Measurements from ENCODE around the gene HEPACAM2. TPM values are rescaled to one million over a fixed set of nuclear protein-coding genes. Genes with fewer than 3 reads are reported as not detected.

HEPACAM2 gene
- total RNA-seq, 2 experiments from 2014 or later: not detected

Other genes with a start within 250 kb of the HEPACAM2 start
- gene SAMD9, start 108.5 kb downstream of the HEPACAM2 start, total RNA-seq: 10 to 100 TPM; 67.3 to 80.1 TPM
- gene SAMD9L, start 78.1 kb downstream of the HEPACAM2 start, total RNA-seq: 100 to 1,000 TPM; 145 to 166 TPM
- 10 to 100 TPM; 23.5 to 26.0 TPM for gene VPS50, start 5.9 kb upstream of the HEPACAM2 start, total RNA-seq